HG02623 (cell line): ENCODE data around the gene BGN.

Source experiments
- ATAC-seq: cut with Tn5 transposase; IDR thresholded peaks from one replicate; pipeline ENCODE4 v1.9.1; 2021; ENCODE audit warnings: moderate library complexity; ENCODE audit not compliant: unreplicated experiment

The BGN gene

GRCh38 chrX:153459986-153460385 is 34.8 kb upstream of the BGN start:
- ATAC-seq, result no peak

GRCh38 chrX:153460826-153461225 is 34.0 kb upstream of the BGN start:
- no peak for ATAC-seq

DNA sequence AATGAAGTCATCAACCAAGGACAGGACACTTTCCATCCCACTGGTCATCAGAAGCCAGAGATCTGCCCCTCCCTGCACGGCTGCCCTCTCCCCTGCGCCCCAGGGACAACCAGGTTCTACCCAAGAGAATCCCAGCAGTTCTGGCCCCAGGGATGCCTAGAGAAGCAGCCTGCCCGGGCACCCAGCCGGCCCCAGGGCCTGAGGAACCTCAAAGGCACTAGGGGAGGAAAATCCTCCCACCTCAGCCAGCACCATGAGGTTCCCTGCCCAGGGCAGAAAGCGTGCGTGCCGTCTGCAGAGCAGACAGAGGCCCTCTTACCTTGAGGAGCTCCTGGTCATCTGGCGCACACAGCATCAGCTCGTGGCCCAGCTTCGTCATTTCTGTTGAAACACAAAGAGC is 32.5 kb upstream of the BGN start:
- no peak for ATAC-seq

DNA sequence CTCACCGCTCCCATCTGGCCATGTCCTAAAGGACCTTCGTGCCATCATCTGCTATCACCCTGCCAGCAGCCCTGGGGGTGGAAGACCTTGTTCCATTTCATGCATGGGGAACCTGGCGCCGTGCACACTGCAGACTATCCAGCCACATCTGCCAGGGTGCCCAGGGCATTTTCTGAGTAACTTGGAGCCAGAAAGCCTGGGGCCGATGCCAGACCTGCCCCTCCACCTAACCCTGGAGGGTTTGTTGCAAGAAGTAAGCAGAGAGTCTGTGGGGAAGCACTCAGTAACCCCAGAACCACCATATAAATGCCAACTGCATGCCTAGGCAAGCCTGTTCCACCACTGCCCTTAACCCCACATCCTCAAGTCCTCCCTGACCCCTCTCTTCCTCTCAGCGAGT is 31.7 kb upstream of the BGN start:
- no peak for ATAC-seq

GRCh38 chrX:153463556-153463955 is 31.2 kb upstream of the BGN start:
- ATAC-seq, result no peak

GRCh38 chrX:153464116-153464515 is 30.7 kb upstream of the BGN start:
- no peak for ATAC-seq

GRCh38 chrX:153465691-153466380 is 28.9 kb upstream of the BGN start:
- ATAC-seq, result no peak

GRCh38 chrX:153468008-153468580 is 26.7 kb upstream of the BGN start:
- no peak for ATAC-seq

- peak; percentile 36 for ATAC-seq
Measured at GRCh38 chrX:153469811-153470410, 24.9 kb upstream of the BGN start.

GRCh38 chrX:153470411-153471363 is 24.1 kb upstream of the BGN start, which contains the start of gene HAUS7:
Gene HAUS7, minus strand, starts transcription at chrX:153470576. Its CDS starts 19 bp downstream, at chrX:153470557.
- ATAC-seq, result peak; percentile 82

- ATAC-seq, result no peak
Measured at GRCh38 chrX:153471663-153472280, 23.0 kb upstream of the BGN start.

DNA sequence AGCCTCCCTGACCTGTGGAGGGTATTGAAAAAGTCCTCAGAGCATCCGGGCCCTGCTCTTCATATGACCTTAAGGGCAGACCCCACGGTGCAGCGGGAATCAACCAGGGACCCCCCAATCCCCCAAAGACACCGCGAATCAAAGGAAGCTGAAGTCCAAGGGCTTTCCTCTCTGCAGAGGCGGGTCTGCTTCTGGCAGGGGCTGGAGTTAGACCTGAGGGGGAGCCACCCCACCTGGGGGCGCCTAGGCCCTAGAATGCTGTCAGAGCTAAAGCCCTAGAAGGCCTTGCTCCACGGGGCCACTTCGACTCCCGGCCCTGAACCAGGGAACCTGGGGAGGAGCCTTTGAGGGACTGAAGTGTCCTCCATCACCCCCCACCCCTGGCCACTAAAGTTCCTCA is 21.7 kb upstream of the BGN start:
- ATAC-seq, result no peak

DNA sequence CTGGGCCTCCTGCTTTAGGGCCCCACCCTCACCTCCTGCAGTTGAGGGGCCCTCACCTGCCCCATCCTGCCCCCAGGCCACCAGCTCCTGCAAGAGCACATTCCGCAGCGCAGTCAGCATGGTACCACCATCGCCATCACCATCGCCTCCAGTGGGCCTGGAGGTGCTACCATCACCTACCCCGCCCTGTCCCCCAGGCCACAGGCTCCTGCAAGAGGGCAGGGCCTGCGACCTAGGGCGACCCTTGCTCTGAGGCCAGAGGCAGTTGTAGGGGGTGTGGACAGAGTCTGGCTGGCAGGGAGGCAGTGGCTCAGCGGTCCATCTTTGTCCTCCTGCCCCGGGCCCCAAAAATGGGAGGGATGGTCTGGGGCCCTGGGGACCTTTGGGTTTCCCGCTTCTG is 20.5 kb upstream of the BGN start:
- ATAC-seq, result no peak

- no peak for ATAC-seq
Measured at GRCh38 chrX:153474718-153475117, 20.1 kb upstream of the BGN start.

DNA sequence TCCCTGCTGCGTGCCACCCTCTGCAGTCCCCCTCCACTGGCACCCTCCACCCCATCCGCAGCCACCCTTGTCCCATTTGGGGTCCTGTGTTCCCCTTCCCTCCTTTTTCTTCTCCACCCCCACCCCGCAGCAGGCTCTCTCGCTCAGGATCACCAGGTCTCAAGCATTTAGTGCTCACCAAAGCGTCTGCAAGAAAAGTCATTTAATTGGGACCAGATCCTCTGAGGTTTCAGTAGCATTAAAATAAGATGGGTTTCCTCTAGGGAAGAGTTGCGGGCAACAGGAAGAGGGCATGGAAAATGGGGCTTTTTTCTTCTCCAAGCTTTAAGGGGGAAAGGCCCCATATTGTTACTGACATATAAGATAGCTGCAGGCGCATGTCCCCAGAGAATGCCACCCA is 19.5 kb upstream of the BGN start:
- ATAC-seq, result no peak

DNA sequence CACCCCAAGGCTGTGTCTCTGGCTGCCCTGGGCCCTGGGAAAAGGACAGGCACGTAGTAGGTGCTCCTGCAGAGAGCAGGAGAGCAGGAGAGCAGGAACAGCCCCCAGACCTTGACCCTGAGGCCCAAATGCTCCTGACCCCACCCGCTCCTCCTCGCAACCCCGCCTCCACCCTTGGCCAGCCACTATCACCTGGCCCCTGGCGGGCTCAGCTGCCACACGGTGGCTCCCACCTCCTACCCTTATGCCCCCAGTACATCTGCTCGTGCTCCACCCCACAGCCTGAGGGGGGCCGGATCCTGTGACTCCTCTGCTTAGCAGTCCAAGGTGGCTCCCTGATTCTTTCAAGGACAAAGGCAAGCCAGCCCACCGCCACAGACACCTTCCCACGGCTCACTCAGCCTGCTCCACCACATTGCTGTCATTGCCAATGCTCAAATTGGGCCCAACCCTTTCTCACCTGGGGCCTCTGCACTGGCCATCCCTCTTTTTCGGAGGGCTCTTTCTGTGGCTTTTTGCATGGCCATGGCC is 19.0 kb upstream of the BGN start:
- no peak for ATAC-seq

DNA sequence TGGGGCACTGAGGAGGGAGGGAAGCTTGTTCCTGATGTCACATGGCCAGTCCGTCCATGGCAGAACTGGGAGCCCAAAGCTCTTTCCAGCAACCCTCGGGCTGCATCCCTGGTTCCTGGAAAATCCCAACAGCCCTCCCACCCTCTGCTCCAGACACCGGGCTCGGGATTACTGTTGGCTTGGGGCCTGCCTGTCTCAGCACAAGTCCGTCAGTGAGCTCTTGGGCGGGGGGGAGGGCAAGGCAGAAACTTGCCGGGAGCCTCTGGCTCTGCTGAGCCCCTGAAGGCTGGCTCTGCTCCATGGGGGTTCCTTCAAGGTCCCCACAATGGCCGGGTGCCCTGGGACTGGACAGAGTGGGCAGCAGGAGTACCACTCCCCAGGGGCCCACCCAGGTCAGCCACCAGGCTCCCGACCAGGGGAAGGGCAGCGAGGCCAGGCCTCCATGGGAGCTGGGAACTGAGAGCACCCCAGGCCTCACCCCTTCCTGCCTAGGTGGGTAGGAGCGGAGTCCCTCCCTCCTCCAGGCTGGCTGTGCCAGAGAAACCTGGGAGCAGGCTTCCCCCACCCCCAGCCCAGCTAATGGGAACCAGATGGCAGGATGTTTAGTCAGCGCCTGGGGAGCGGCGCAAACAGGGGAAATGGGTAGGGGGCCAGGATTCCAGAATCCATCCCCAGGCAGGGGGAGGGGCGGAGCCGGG is 18.0 kb upstream of the BGN start:
- ATAC-seq, result no peak

DNA sequence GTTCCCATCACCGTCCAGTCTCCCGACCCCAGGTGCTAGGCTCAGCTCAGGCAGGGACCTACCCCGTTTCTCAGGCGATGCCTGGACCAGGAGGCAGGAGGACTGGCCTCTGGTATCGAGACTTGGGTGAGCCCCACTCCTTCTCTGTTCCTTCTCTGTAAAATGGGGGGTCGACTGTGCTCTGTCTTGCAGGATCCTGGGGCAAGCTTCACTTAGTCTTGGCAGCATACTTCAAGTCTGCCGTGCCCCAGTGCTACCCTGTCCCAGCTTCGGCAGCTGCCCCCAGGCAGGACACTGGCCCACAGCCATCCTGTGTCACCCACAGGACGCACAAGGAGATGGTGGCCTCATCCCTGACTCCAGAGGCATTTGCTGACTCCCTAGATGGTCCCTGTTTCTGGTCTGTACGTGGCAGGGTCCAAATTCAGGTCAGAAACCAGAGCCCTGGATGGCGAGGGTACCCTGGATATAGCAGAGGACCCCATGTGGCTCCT is 17.4 kb upstream of the BGN start:
- ATAC-seq, result no peak

- no peak for ATAC-seq
Measured at GRCh38 chrX:153477901-153478300, 16.9 kb upstream of the BGN start.

DNA sequence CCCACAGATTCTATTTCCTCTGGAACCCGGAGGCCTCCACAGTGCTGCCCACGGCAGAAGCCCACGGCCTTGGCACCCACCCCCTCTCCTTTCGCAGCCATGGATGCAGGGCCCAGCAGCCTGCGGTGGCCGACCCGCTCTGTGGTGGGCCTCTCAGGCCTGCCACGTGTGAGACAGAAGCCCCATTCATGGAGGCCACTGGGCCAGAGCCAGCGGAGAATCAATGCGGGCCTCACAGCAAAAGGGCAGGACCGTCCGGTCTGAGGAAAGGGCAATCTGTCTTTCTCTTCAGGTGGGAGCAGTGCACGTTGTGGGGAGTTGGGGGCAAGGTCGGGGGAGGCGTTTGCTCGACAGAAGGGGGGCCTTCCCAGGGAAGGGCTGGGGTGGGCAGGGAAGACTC is 16.0 kb upstream of the BGN start:
- no peak for ATAC-seq
